ENCODE measurements around the gene FAM72C. TPM values are rescaled to one million over a fixed set of nuclear protein-coding genes. Genes with fewer than 3 reads are reported as not detected.
"Not testable (repeated sequence)": the region's sequence is repeated elsewhere in the genome, so short reads cannot be mapped to it uniquely, and the experiment has no call there.

The FAM72C gene
- total and polyA plus RNA-seq, 2 of the 4 experiments (the other 2 are of a cell fraction) = 0.72 to 1.8 TPM

DNA sequence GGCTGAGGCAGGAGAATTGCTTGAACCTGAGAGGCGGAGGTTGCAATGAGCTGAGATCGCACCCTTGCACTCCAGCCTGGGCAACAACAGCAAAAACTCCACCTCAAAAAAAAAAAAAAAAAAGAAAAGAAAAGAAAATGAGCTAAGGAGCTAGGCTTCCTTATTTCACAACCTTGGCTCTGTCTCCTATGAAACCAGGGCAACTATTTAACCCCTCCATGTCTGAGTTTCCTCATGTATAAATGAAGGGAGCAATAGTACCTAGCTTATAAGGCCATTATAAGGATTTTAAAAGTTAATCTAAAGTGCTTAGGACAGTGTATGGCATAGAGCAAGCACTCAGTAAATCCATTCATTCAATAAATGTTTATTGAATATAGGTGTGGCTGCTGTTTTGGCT, 32.9 kb downstream of the FAM72C start:
- H2BK120ac ChIP-seq (ENCODE audit: low read depth, low read length); POLR2A ChIA-PET (ENCODE audit: unreplicated experiment); H2AK5ac ChIP-seq (ENCODE audit: low read depth, low read length): not testable (repeated sequence)

More for the DNA sequence above, 32.9 kb downstream of the FAM72C start:
- no CpG with 5 or more reads among the region's 2 CpGs for WGBS, 2 experiments (ENCODE audit: extremely low coverage in 2 of 2, insufficient read length in 1 of 2)
- H3K56ac ChIP-seq (ENCODE audit: extremely low read depth, insufficient read depth, low read length); H3K36me3 ChIP-seq (ENCODE audit: control insufficient read depth, insufficient read depth, low read length); H2AK9ac ChIP-seq (replicated peaks; ENCODE audit: low read depth, low read length, poor library complexity); H3K9ac ChIP-seq (ENCODE audit: low read depth, low read length); H3K79me1 ChIP-seq (ENCODE audit: low read depth in 1 of 2, low read length in 2 of 2); dilution Hi-C loops (cut with HindIII; ENCODE audit: low sequenced_read_pairs, unreplicated experiment); H3K27me3 ChIP-seq (ENCODE audit: control insufficient read depth, insufficient read depth, low read length); H4K5ac ChIP-seq (ENCODE audit: low read depth, low read length); H2AFZ ChIP-seq (replicated peaks; ENCODE audit: low read length, poor library complexity); H3K23ac ChIP-seq (ENCODE audit: low read depth, low read length); H2BK5ac ChIP-seq (ENCODE audit: low read depth, low read length, poor library complexity, severe bottlenecking); H3K9me3 ChIP-seq (ENCODE audit: control insufficient read depth, insufficient read depth, low read length); H3K4me3 ChIP-seq (ENCODE audit: insufficient read depth, low read depth, low read length); H3K4ac ChIP-seq (ENCODE audit: low read depth, low read length); H3K27ac ChIP-seq (ENCODE audit: insufficient read depth, low read length); intact Hi-C loops (cut with micrococcal nuclease); H2BK20ac ChIP-seq (ENCODE audit: low read depth, low read length); in situ Hi-C loops (cut with MboI; ENCODE audit: low sequenced_read_pairs); DNase-seq; H2BK15ac ChIP-seq (ENCODE audit: low read depth, low read length); H3K4me2 ChIP-seq (ENCODE audit: low read depth, low read length); H3K14ac ChIP-seq (replicated peaks; ENCODE audit: low read depth, low read length); H4K20me1 ChIP-seq (ENCODE audit: insufficient read depth, low read length); BruUV-seq (replicated peaks); H3K4me1 ChIP-seq (ENCODE audit: control insufficient read depth, insufficient read depth, low read length); H4K8ac ChIP-seq (ENCODE audit: low read depth in 2 of 2, low read length in 2 of 2); H3K18ac ChIP-seq (ENCODE audit: low read depth, low read length); H4K91ac ChIP-seq (ENCODE audit: insufficient read depth, low read depth, low read length); H3K9me1 ChIP-seq (ENCODE audit: insufficient read depth, low read length); CTCF ChIA-PET: not testable (repeated sequence)
- ATAC-seq (ENCODE audit: low read depth) = peak; percentile 33; the same call in 1 of the 2 replicates
